GM23338 (cell line): ENCODE data around the gene ITPRID2.

Source experiments
- CREB1 ChIP-seq: fragments of 250-450 bp; sonication (Bioruptor Pico); IDR thresholded peaks from 2 replicates; pipeline ENCODE4 v1.5.0; 2020; ENCODE audit warnings: low read depth, mild to moderate bottlenecking, moderate library complexity
- CTCF ChIP-seq, 2 experiments: fragments of 200-600 bp in 1 of 2; sonication (generic) in 1 of 2; conservative IDR thresholded peaks; 2 replicates each; pipeline versions ENCODE4 v1.5.1 to v1.6.1; 2016 to 2017; ENCODE audit warnings: antibody characterized with exemption in 2 of 2, low read depth in 2 of 2, mild to moderate bottlenecking in 2 of 2, moderate library complexity in 1 of 2
- ETS1 ChIP-seq: IDR thresholded peaks from 2 replicates; pipeline ENCODE4 v1.6.1; 2016; ENCODE audit warnings: antibody characterized with exemption
- EZH2 ChIP-seq: fragments of 200-600 bp; sonication (generic); IDR thresholded peaks from one replicate; pipeline ENCODE4 v1.8.0; 2017; ENCODE audit warnings: antibody characterized with exemption, mild to moderate bottlenecking, low read depth; ENCODE audit not compliant: unreplicated experiment
- EZH2phosphoT487 ChIP-seq: fragments of 200-600 bp; sonication (generic); IDR thresholded peaks from one replicate; pipeline ENCODE4 v1.8.1; 2018; ENCODE audit warnings: antibody characterized with exemption; ENCODE audit not compliant: unreplicated experiment
- JUNB ChIP-seq: IDR thresholded peaks from one replicate; pipeline ENCODE4 v1.6.1; 2016; ENCODE audit warnings: antibody characterized with exemption; ENCODE audit not compliant: unreplicated experiment
- NANOG ChIP-seq: IDR thresholded peaks from 2 replicates; pipeline ENCODE4 v1.6.1; 2016; ENCODE audit warnings: antibody characterized with exemption, borderline replicate concordance
- POLR2AphosphoS5 ChIP-seq: IDR thresholded peaks from 2 replicates; pipeline ENCODE4 v1.6.1; 2016; ENCODE audit warnings: antibody characterized with exemption, low read depth
- REST ChIP-seq: IDR thresholded peaks from one replicate; pipeline ENCODE4 v1.6.1; 2018; ENCODE audit warnings: antibody characterized with exemption; ENCODE audit not compliant: unreplicated experiment
- STAT1 ChIP-seq: IDR thresholded peaks from one replicate; pipeline ENCODE4 v1.6.1; 2016; ENCODE audit warnings: antibody characterized with exemption; ENCODE audit not compliant: unreplicated experiment
- ZNF114 ChIP-seq: fragments of 250-450 bp; sonication (Bioruptor Pico); IDR thresholded peaks from 2 replicates; pipeline ENCODE4 v1.5.0; 2020; ENCODE audit warnings: mild to moderate bottlenecking, moderate library complexity
- ZNF462 ChIP-seq: fragments of 250-450 bp; sonication (Bioruptor Pico); IDR thresholded peaks from 2 replicates; pipeline ENCODE4 v1.5.0; 2020; ENCODE audit warnings: mild to moderate bottlenecking, moderate library complexity

- TF ChIP-seq ETS1 (no peak), CTCF (conservative IDR thresholded peaks at IDR 0.05; ENCODE audit: low read depth in 2 of 2) (no peak), REST (no peak), EZH2phosphoT487 (no peak), POLR2AphosphoS5 (no peak), EZH2 (no peak), JUNB (no peak), ZNF114 (no peak), NANOG (no peak), STAT1 (no peak), CREB1 (CRISPR knock-in tag) (no peak), ZNF462 (no peak)
Measured at GRCh38 chr2:181911830-181912229, 20.3 kb downstream of the ITPRID2 start.
